GM23338 (cell line): ENCODE results near the gene PPP2R3B. TPM values are rescaled to one million over a fixed set of nuclear protein-coding genes. Genes with fewer than 3 reads are reported as not detected.

ENCODE experiments used
- ATAC-seq: fragments of 200-7000 bp; cut with Tn5 transposase; 3 replicates; pipeline ENCODE4 v1.9.1; 2020
- DNase-seq: peaks from one replicate; pipeline ENCODE4 v3.0.0-alpha.2; 2015; ENCODE audit warnings: low spot score
- H2AFZ ChIP-seq: fragments of 200-600 bp; sonication (generic); 2 replicates; pipeline ENCODE4 v1.8.0; 2016; ENCODE audit warnings: antibody characterized with exemption, mild to moderate bottlenecking, moderate library complexity
- H3F3A ChIP-seq: fragments of 200-600 bp; sonication (generic); replicated peaks from 2 replicates; pipeline ENCODE4 v1.8.0; 2017; ENCODE audit warnings: antibody characterized with exemption, mixed run types, low read depth
- H3K27ac ChIP-seq: fragments of 200-600 bp; sonication (generic); 2 replicates; pipeline ENCODE4 v1.6.1; 2016; ENCODE audit warnings: low read depth
- H3K27me3 ChIP-seq: fragments of 200-600 bp; sonication (generic); 2 replicates; pipeline ENCODE4 v1.8.0; 2016; ENCODE audit warnings: mild to moderate bottlenecking, mixed run types, moderate library complexity; ENCODE audit not compliant: insufficient read depth
- H3K36me3 ChIP-seq: fragments of 200-600 bp; sonication (generic); 2 replicates; pipeline ENCODE4 v1.8.0; 2016; ENCODE audit warnings: mild to moderate bottlenecking; ENCODE audit not compliant: insufficient read depth
- H3K4me1 ChIP-seq: fragments of 200-600 bp; sonication (generic); 2 replicates; pipeline ENCODE4 v1.8.0; 2016; ENCODE audit warnings: mild to moderate bottlenecking, moderate library complexity; ENCODE audit not compliant: insufficient read depth
- H3K4me2 ChIP-seq: fragments of 200-600 bp; sonication (generic); 2 replicates; pipeline ENCODE4 v1.7.1; 2017; ENCODE audit warnings: mixed run types
- H3K4me3 ChIP-seq: fragments of 200-600 bp; sonication (generic); 2 replicates; pipeline ENCODE4 v1.6.1; 2016; ENCODE audit warnings: mixed run types
- H3K79me2 ChIP-seq: fragments of 200-600 bp; sonication (generic); replicated peaks from 2 replicates; pipeline ENCODE4 v1.8.0; 2017; ENCODE audit warnings: mild to moderate bottlenecking; ENCODE audit not compliant: insufficient read depth
- H3K9me2 ChIP-seq: fragments of 200-600 bp; sonication (generic); 2 replicates; pipeline ENCODE4 v1.8.0; 2017; ENCODE audit not compliant: insufficient read depth
- H4K20me1 ChIP-seq: fragments of 200-600 bp; sonication (generic); replicated peaks from 2 replicates; pipeline ENCODE4 v1.8.0; 2017; ENCODE audit warnings: mild to moderate bottlenecking; ENCODE audit not compliant: insufficient read depth
- H3K27ac Mint-ChIP-seq: 2 replicates; pipeline ENCODE4 v1.8.0; 2020; ENCODE audit warnings: inconsistent platforms, mild to moderate bottlenecking, moderate library complexity, mixed read lengths
- H3K27me3 Mint-ChIP-seq: 3 replicates; pipeline ENCODE4 v1.8.0; 2022; ENCODE audit warnings: low read depth, mild to moderate bottlenecking, moderate library complexity, mixed read lengths, inconsistent platforms; ENCODE audit not compliant: insufficient read depth, poor library complexity
- H3K36me3 Mint-ChIP-seq: 3 replicates; pipeline ENCODE4 v1.8.0; 2021; ENCODE audit warnings: low read depth, mild to moderate bottlenecking, inconsistent platforms, moderate library complexity, mixed read lengths
- H3K4me1 Mint-ChIP-seq: 3 replicates; pipeline ENCODE4 v1.8.0; 2020; ENCODE audit warnings: mild to moderate bottlenecking, inconsistent platforms, mixed read lengths
- H3K4me3 Mint-ChIP-seq: 3 replicates; pipeline ENCODE4 v1.8.0; 2021; ENCODE audit warnings: moderate library complexity, mild to moderate bottlenecking, inconsistent platforms, mixed read lengths
- H3K9me3 Mint-ChIP-seq: 3 replicates; pipeline ENCODE4 v1.8.0; 2020; ENCODE audit warnings: moderate library complexity, mild to moderate bottlenecking, inconsistent platforms, mixed read lengths
- CREB1 ChIP-seq: fragments of 250-450 bp; sonication (Bioruptor Pico); IDR thresholded peaks from 2 replicates; pipeline ENCODE4 v1.5.0; 2020; ENCODE audit warnings: low read depth, mild to moderate bottlenecking, moderate library complexity
- CTCF ChIP-seq, 2 experiments: fragments of 200-600 bp in 1 of 2; sonication (generic) in 1 of 2; conservative IDR thresholded peaks; 2 replicates each; pipeline versions ENCODE4 v1.5.1 to v1.6.1; 2016 to 2017; ENCODE audit warnings: antibody characterized with exemption in 2 of 2, low read depth in 2 of 2, mild to moderate bottlenecking in 2 of 2, moderate library complexity in 1 of 2
- EZH2phosphoT487 ChIP-seq: fragments of 200-600 bp; sonication (generic); IDR thresholded peaks from one replicate; pipeline ENCODE4 v1.8.1; 2018; ENCODE audit warnings: antibody characterized with exemption; ENCODE audit not compliant: unreplicated experiment
- JUNB ChIP-seq: IDR thresholded peaks from one replicate; pipeline ENCODE4 v1.6.1; 2016; ENCODE audit warnings: antibody characterized with exemption; ENCODE audit not compliant: unreplicated experiment
- NANOG ChIP-seq: IDR thresholded peaks from 2 replicates; pipeline ENCODE4 v1.6.1; 2016; ENCODE audit warnings: antibody characterized with exemption, borderline replicate concordance
- POLR2AphosphoS5 ChIP-seq: IDR thresholded peaks from 2 replicates; pipeline ENCODE4 v1.6.1; 2016; ENCODE audit warnings: antibody characterized with exemption, low read depth
- REST ChIP-seq: IDR thresholded peaks from one replicate; pipeline ENCODE4 v1.6.1; 2018; ENCODE audit warnings: antibody characterized with exemption; ENCODE audit not compliant: unreplicated experiment
- STAT1 ChIP-seq: IDR thresholded peaks from one replicate; pipeline ENCODE4 v1.6.1; 2016; ENCODE audit warnings: antibody characterized with exemption; ENCODE audit not compliant: unreplicated experiment
- ZNF114 ChIP-seq: fragments of 250-450 bp; sonication (Bioruptor Pico); IDR thresholded peaks from 2 replicates; pipeline ENCODE4 v1.5.0; 2020; ENCODE audit warnings: mild to moderate bottlenecking, moderate library complexity
- ZNF331 ChIP-seq: fragments of 250-450 bp; sonication (Bioruptor Pico); IDR thresholded peaks from 2 replicates; pipeline ENCODE4 v1.5.0; 2020; ENCODE audit warnings: low read depth, mild to moderate bottlenecking, moderate library complexity
- polyA plus RNA-seq: library from polyadenylated mRNA; unstranded; fragments of >200 nt; fragmentation: Nextera tagmentation; extraction: Ambion mirVana; gene quantifications from 2 replicates; pipeline ENCODE4 v1.2.1, GENCODE V29; 2016
- total RNA-seq: library from RNA; depleted of rRNA; stranded (reverse); fragments of >200 nt; shearing (Covaris generic); gene quantifications from 2 replicates; pipeline ENCODE4 v1.2.3, GENCODE V29; 2014

PPP2R3B gene
- total and polyA plus RNA-seq, 2 experiments from 2014 or later: 50.1 to 104 TPM

- TF ChIP-seq REST: no peak
- no peak for TF ChIP-seq CTCF (conservative IDR thresholded peaks at IDR 0.05; ENCODE audit: low read depth in 2 of 2)
- TF ChIP-seq ZNF114 (CRISPR knock-in tag): no peak
- TF ChIP-seq ZNF331 (CRISPR knock-in tag): no peak
- TF ChIP-seq CREB1 (CRISPR knock-in tag): no peak
- no peak for TF ChIP-seq POLR2AphosphoS5
- TF ChIP-seq NANOG: no peak
- TF ChIP-seq STAT1: no peak
- TF ChIP-seq JUNB: no peak
- no peak for TF ChIP-seq EZH2phosphoT487
These were observed 41.4 kb downstream of the PPP2R3B start (continued) for GRCh38 chrX:345020-345925.

DNA sequence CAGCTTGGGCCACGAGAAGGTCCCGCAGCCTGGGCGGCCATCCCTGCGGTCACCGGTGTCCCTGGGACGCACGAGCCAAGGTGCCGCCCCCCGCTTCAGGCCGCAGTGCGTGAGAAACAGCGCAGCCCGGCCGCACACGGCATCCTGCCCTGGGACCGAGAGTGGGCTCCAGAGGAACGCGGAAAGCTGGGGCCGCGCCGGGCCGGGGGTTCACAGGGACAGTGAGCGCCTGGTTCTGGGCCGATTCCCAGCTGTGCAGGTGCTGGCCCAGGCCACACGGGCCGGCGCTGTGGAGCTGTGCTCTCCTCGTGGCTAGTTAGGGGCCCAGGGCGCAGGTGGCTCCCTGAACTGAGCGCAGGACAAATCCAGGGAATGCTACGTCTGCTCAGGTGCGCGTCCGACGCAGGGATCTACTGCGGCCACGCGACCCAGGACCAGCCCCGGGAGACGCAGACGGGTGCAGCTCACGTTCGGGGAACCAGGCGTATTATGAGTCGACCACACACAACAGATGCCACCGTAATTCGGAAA is 42.3 kb downstream of the PPP2R3B start:
- H3K9me3 Mint-ChIP-seq: peaks cover 12% of the 10 kb centered on the region
- no peaks in the 10 kb centered on the region; the same call in 2 of the 3 replicates for H3K4me1 Mint-ChIP-seq
- Histone ChIP-seq H3K36me3 (no peaks in the 10 kb centered on the region), H2AFZ (no peak overlapping the region), H4K20me1 (0 out of 2 replicates have a peak, but pooled peaks cover 3% of the 10 kb centered on the region), H3K27me3 (no peaks in the 10 kb centered on the region), H3K4me2 (no peak overlapping the region), H3K27ac (no peak overlapping the region), H3K4me1 (no peaks in the 10 kb centered on the region), H3K9me2 (no peaks in the 10 kb centered on the region), H3F3A (no peaks in the 10 kb centered on the region), H3K79me2 (peaks cover 18% of the 10 kb centered on the region), H3K4me3 (no peak overlapping the region)
- DNase-seq (no peak), ATAC-seq (no peak)
- peaks cover 41% of the 10 kb centered on the region for H3K36me3 Mint-ChIP-seq
- H3K4me3 Mint-ChIP-seq: no peak overlapping the region
- TF ChIP-seq EZH2phosphoT487: no peak
- no peak overlapping the region for H3K27ac Mint-ChIP-seq
- H3K27me3 Mint-ChIP-seq: peaks cover 10% of the 10 kb centered on the region
